ENCODE measurements around the gene STX1B.

Gene STX1B

GRCh38 chr16:30992931-30993816 is 17.3 kb downstream of the STX1B start:
- no peak for DNase-seq

GRCh38 chr16:30992276-30992780 is 18.1 kb downstream of the STX1B start:
- no peak for DNase-seq

GRCh38 chr16:30991052-30991451 is 19.4 kb downstream of the STX1B start:
- no peak for DNase-seq

- DNase-seq, result no peak
These were observed 20.3 kb downstream of the STX1B start for GRCh38 chr16:30990105-30990504.

GRCh38 chr16:30989469-30990047 is 20.9 kb downstream of the STX1B start:
- DNase-seq, result no peak

- no peak for DNase-seq
These were observed 22.8 kb downstream of the STX1B start for GRCh38 chr16:30987581-30988190.

GRCh38 chr16:30986129-30986991 is 24.1 kb downstream of the STX1B start:
- no peak for DNase-seq

- peak; percentile 18 for DNase-seq
These were observed 24.9 kb downstream of the STX1B start for GRCh38 chr16:30985401-30986128.

GRCh38 chr16:30984669-30985400 is 25.6 kb downstream of the STX1B start, which contains the start of gene HSD3B7:
TSS of gene HSD3B7 (plus strand) at chr16:30985207. CDS start at chr16:30985659, 452 bp downstream.
- DNase-seq, result no peak

- no peak for DNase-seq
These were observed 26.4 kb downstream of the STX1B start for GRCh38 chr16:30983898-30984610.

- DNase-seq, result no peak
These were observed 27.0 kb downstream of the STX1B start for GRCh38 chr16:30983289-30983889.

GRCh38 chr16:30982548-30983288 is 27.7 kb downstream of the STX1B start:
- DNase-seq, result no peak

- DNase-seq, result no peak
These were observed 29.5 kb downstream of the STX1B start for GRCh38 chr16:30980959-30981358.

GRCh38 chr16:30980434-30980833 is 30.0 kb downstream of the STX1B start:
- DNase-seq, result no peak

GRCh38 chr16:30980023-30980371 is 30.4 kb downstream of the STX1B start:
- DNase-seq, result no peak

- DNase-seq, result no peak
These were observed 31.0 kb downstream of the STX1B start for GRCh38 chr16:30979170-30980022.

- DNase-seq, result no peak
These were observed 32.9 kb downstream of the STX1B start for GRCh38 chr16:30977502-30977901.

- DNase-seq, result no peak
These were observed 34.0 kb downstream of the STX1B start for GRCh38 chr16:30976486-30976885.
